Measurements from ENCODE around the gene CLCN4. TPM values are rescaled to one million over a fixed set of nuclear protein-coding genes. Genes with fewer than 3 reads are reported as not detected.

The CLCN4 gene
- total RNA-seq, 1 donor from 2014 or later = 13.8 TPM

- Histone ChIP-seq H3K36me3 (no peaks in the 10 kb centered on the region), H3K27me3 (ENCODE audit: low read depth) (no peaks in the 10 kb centered on the region), H3K9me3 (no peaks in the 10 kb centered on the region), H3K27ac (no peak overlapping the region), H3K4me3 (no peak overlapping the region), H3K4me1 (no peaks in the 10 kb centered on the region)
- intact Hi-C loops (cut with DNase I) = no loop called here
- TF ChIP-seq CTCF (IDR thresholded peaks at IDR 0.05) = no peak
- DNase-seq (no peak), ATAC-seq (no peak)
Measured at GRCh38 chrX:10197279-10198210, 40.8 kb downstream of the CLCN4 start.

- no peak overlapping the region for H3K27ac ChIP-seq
- no peak for TF ChIP-seq CTCF (IDR thresholded peaks at IDR 0.05)
Measured at GRCh38 chrX:10198254-10198653, 41.5 kb downstream of the CLCN4 start.

GRCh38 chrX:10199212-10199611 lies 42.4 kb downstream of the CLCN4 start:
- H3K4me1 ChIP-seq = no peaks in the 10 kb centered on the region
- ATAC-seq (peak; percentile 62 to 84), DNase-seq (peak; percentile 84)
- no peaks in the 10 kb centered on the region for H3K36me3 ChIP-seq
- H3K9me3 ChIP-seq = no peaks in the 10 kb centered on the region
- H3K4me3 ChIP-seq = no peak overlapping the region
- H3K27me3 ChIP-seq (ENCODE audit: low read depth) = no peaks in the 10 kb centered on the region
- intact Hi-C loops (cut with DNase I) = no loop called here
- no peak for TF ChIP-seq CTCF (IDR thresholded peaks at IDR 0.05)
- H3K27ac ChIP-seq = no peak overlapping the region

More at GRCh38 chrX:10198254-10198653, 41.5 kb downstream of the CLCN4 start:
- ATAC-seq (no peak), DNase-seq (no peak)
- H3K27me3 ChIP-seq (ENCODE audit: low read depth) = no peaks in the 10 kb centered on the region
- intact Hi-C loops (cut with DNase I) = no loop called here
- no peak overlapping the region for H3K4me3 ChIP-seq
- no peaks in the 10 kb centered on the region for H3K4me1 ChIP-seq
- H3K36me3 ChIP-seq = no peaks in the 10 kb centered on the region
- H3K9me3 ChIP-seq = no peaks in the 10 kb centered on the region

DNA sequence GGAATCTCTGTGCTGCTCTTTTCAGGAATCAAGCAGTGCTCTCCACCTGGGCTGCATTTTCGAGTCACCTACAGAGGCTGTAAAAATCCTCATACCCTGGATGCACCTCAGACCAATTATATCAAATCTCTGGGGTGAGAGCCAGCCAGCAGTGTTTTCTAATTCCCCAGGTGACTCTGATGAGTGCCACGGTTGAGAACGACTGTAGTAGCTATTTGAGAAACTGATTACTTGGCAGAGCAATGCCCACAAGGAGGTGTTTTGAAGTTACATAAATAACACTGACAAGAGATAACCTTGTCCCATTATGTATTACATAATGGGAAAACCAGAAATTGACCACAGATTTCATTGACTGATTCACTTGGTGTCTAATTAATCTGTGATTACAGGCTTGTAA lies 46.8 kb downstream of the CLCN4 start:
- no peak for DNase-seq
- Histone ChIP-seq H3K27me3 (ENCODE audit: low read depth) (no peaks in the 10 kb centered on the region), H3K4me1 (no peaks in the 10 kb centered on the region), H3K36me3 (no peaks in the 10 kb centered on the region), H3K27ac (no peak overlapping the region), H3K4me3 (no peak overlapping the region), H3K9me3 (no peaks in the 10 kb centered on the region)
- intact Hi-C loops (cut with DNase I) = no loop called here
- ATAC-seq = no peak
- TF ChIP-seq CTCF (IDR thresholded peaks at IDR 0.05) = no peak

- DNase-seq (no peak), ATAC-seq (no peak)
- Histone ChIP-seq H3K27me3 (ENCODE audit: low read depth) (no peaks in the 10 kb centered on the region), H3K27ac (no peak overlapping the region), H3K9me3 (no peaks in the 10 kb centered on the region), H3K4me1 (no peaks in the 10 kb centered on the region), H3K4me3 (no peak overlapping the region), H3K36me3 (no peaks in the 10 kb centered on the region)
- intact Hi-C loops (cut with DNase I) = no loop called here
- TF ChIP-seq CTCF (IDR thresholded peaks at IDR 0.05) = no peak
Measured at GRCh38 chrX:10206317-10206716, 49.5 kb downstream of the CLCN4 start.

All from lower lobe of right lung (tissue), 2 donors.